HCT116 (cell line): Measurements from ENCODE around the gene FBXO21.

Experiments used
- POLR2A ChIP-seq: IDR thresholded peaks from 2 replicates; pipeline ENCODE4 v1.7.0; 2011; ENCODE audit warnings: borderline replicate concordance; ENCODE audit not compliant: insufficient read depth, insufficient read length; ENCODE audit errors: extremely low read depth
- TF ChIP-seq, protein P1 (sequence below), 3 experiments: fragments of 200-600 bp in 1 of 3; sonication (generic) in 1 of 3; IDR thresholded peaks in 2 of 3; conservative IDR thresholded peaks in 1 of 3; 2 replicates each; pipeline ENCODE4 v1.5.1; 2012 to 2017; ENCODE audit warnings: low read depth in 2 of 3, low read length in 2 of 3, antibody characterized with exemption in 1 of 3, borderline replicate concordance in 1 of 3, control low read depth in 1 of 3, mild to moderate bottlenecking in 1 of 3, mixed read lengths in 1 of 3, mixed run types in 1 of 3, moderate library complexity in 1 of 3; ENCODE audit not compliant: insufficient read depth in 1 of 3

GRCh38 chr12:117140397-117141096 is 49.7 kb downstream of the FBXO21 start:
- TF ChIP-seq, protein P1, sequence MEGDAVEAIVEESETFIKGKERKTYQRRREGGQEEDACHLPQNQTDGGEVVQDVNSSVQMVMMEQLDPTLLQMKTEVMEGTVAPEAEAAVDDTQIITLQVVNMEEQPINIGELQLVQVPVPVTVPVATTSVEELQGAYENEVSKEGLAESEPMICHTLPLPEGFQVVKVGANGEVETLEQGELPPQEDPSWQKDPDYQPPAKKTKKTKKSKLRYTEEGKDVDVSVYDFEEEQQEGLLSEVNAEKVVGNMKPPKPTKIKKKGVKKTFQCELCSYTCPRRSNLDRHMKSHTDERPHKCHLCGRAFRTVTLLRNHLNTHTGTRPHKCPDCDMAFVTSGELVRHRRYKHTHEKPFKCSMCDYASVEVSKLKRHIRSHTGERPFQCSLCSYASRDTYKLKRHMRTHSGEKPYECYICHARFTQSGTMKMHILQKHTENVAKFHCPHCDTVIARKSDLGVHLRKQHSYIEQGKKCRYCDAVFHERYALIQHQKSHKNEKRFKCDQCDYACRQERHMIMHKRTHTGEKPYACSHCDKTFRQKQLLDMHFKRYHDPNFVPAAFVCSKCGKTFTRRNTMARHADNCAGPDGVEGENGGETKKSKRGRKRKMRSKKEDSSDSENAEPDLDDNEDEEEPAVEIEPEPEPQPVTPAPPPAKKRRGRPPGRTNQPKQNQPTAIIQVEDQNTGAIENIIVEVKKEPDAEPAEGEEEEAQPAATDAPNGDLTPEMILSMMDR (IDR thresholded peaks at IDR 0.05 in 2 of 3, conservative IDR thresholded peaks at IDR 0.05 in 1 of 3; ENCODE audit: borderline replicate concordance in 1 of 3, insufficient read depth in 1 of 3, low read depth in 2 of 3, low read length in 2 of 3): no peak
- TF ChIP-seq POLR2A: no peak
